Thyroid gland (tissue), 4 donors: ENCODE data around the gene DNAJB1.
A peak's percentile ranks its signal among the peaks of the same experiment; 100 is the strongest.

Experiments
- POLR2A ChIP-seq, 2 donors: fragments of 450-650 bp; IDR thresholded peaks; one replicate each; pipeline ENCODE4 v1.6.1; 2017; ENCODE audit warnings: antibody characterized with exemption in 2 of 2, mild to moderate bottlenecking in 2 of 2, moderate library complexity in 1 of 2
- TF ChIP-seq, protein P1 (sequence below), 6 experiments: fragments of 200-600 bp in 3 of 6; fragments of 450-650 bp in 3 of 6; sonication (generic) in 3 of 6; IDR thresholded peaks; one replicate each; pipeline ENCODE4 v1.5.1; 2016 to 2019; ENCODE audit warnings: antibody characterized with exemption in 6 of 6, mild to moderate bottlenecking in 2 of 6, inconsistent platforms in 1 of 6, moderate library complexity in 1 of 6

GRCh38 chr19:14558370-14559066, 40.3 kb upstream of the DNAJB1 start:
- TF ChIP-seq, protein P1, sequence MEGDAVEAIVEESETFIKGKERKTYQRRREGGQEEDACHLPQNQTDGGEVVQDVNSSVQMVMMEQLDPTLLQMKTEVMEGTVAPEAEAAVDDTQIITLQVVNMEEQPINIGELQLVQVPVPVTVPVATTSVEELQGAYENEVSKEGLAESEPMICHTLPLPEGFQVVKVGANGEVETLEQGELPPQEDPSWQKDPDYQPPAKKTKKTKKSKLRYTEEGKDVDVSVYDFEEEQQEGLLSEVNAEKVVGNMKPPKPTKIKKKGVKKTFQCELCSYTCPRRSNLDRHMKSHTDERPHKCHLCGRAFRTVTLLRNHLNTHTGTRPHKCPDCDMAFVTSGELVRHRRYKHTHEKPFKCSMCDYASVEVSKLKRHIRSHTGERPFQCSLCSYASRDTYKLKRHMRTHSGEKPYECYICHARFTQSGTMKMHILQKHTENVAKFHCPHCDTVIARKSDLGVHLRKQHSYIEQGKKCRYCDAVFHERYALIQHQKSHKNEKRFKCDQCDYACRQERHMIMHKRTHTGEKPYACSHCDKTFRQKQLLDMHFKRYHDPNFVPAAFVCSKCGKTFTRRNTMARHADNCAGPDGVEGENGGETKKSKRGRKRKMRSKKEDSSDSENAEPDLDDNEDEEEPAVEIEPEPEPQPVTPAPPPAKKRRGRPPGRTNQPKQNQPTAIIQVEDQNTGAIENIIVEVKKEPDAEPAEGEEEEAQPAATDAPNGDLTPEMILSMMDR (IDR thresholded peaks at IDR 0.05), result no peak
- TF ChIP-seq POLR2A (IDR thresholded peaks at IDR 0.05), result peak in 1 of 2 donors; percentile 52
